MM.1S (cell line): ENCODE results near the gene ARHGAP28.

Experiments
- CTCF ChIP-seq: fragments of 300-600 bp; sonication (generic); IDR thresholded peaks from 2 replicates; pipeline ENCODE4 v1.5.1; 2016; ENCODE audit warnings: antibody characterized with exemption, low read length, mixed read lengths
- EZH2 ChIP-seq: fragments of 300-600 bp; sonication (generic); optimal IDR thresholded peaks from 2 replicates; pipeline ENCODE3; 2017; ENCODE audit warnings: low read depth, mild to moderate bottlenecking, antibody characterized with exemption, low read length, mixed read lengths
- EZH2phosphoT487 ChIP-seq: fragments of 300-600 bp; sonication (generic); IDR thresholded peaks from 2 replicates; pipeline ENCODE4 v1.6.1; 2018; ENCODE audit warnings: antibody characterized with exemption, low read length

- TF ChIP-seq CTCF (no peak), EZH2 (no peak), EZH2phosphoT487 (no peak)
Measured at GRCh38 chr18:6747646-6748045, 18.1 kb downstream of the ARHGAP28 start.
